Measurements from ENCODE around the gene FAM98C. TPM values are rescaled to one million over a fixed set of nuclear protein-coding genes. Genes with fewer than 3 reads are reported as not detected.
"Not testable (repeated sequence)": the region's sequence is repeated elsewhere in the genome, so short reads cannot be mapped to it uniquely, and the experiment has no call there.

The FAM98C gene
- 10 to 100 TPM; 10.4 to 23.6 (median 14.2) TPM for polyA plus RNA-seq (ENCODE audit: insufficient read length in 4 of 4)

GRCh38 chr19:38402967-38403674 lies at the start of gene FAM98C:
Gene FAM98C, plus strand, starts transcription at chr19:38403093. Its CDS starts 61 bp downstream, at chr19:38403154.
- peak; percentile 91 to 95 (median 92) for DNase-seq (ENCODE audit: low read depth in 4 of 4, low spot score in 3 of 4)

GRCh38 chr19:38355728-38356725 lies 46.9 kb upstream of the FAM98C start:
- DNase-seq (ENCODE audit: low read depth in 4 of 4, low spot score in 3 of 4) = no peak

- DNase-seq (ENCODE audit: low read depth in 4 of 4, low spot score in 3 of 4) = no peak
These were observed 44.8 kb upstream of the FAM98C start for GRCh38 chr19:38358071-38358470.

GRCh38 chr19:38359242-38360021 lies 43.5 kb upstream of the FAM98C start:
- DNase-seq (ENCODE audit: low read depth in 4 of 4, low spot score in 3 of 4) = no peak

- no peak for DNase-seq (ENCODE audit: low read depth in 4 of 4, low spot score in 3 of 4)
These were observed 42.5 kb upstream of the FAM98C start for GRCh38 chr19:38360351-38360750.

GRCh38 chr19:38360839-38361631 lies 41.9 kb upstream of the FAM98C start:
- DNase-seq (ENCODE audit: low read depth in 4 of 4, low spot score in 3 of 4) = no peak

GRCh38 chr19:38361633-38362075 lies 41.2 kb upstream of the FAM98C start:
- DNase-seq (ENCODE audit: low read depth in 4 of 4, low spot score in 3 of 4) = peak in 3 of 4 donors; percentile 58 to 62 (median 60)

- DNase-seq (ENCODE audit: low read depth in 4 of 4, low spot score in 3 of 4) = no peak
These were observed 40.6 kb upstream of the FAM98C start for GRCh38 chr19:38362076-38362945.

- DNase-seq (ENCODE audit: low read depth in 4 of 4, low spot score in 3 of 4) = not testable (repeated sequence)
These were observed 39.8 kb upstream of the FAM98C start for GRCh38 chr19:38362946-38363688.

GRCh38 chr19:38367041-38367440 lies 35.9 kb upstream of the FAM98C start:
- no peak for DNase-seq (ENCODE audit: low read depth in 4 of 4, low spot score in 3 of 4)

GRCh38 chr19:38369584-38369983 lies 33.3 kb upstream of the FAM98C start:
- DNase-seq (ENCODE audit: low read depth in 4 of 4, low spot score in 3 of 4) = no peak

- no peak for DNase-seq (ENCODE audit: low read depth in 4 of 4, low spot score in 3 of 4)
These were observed 32.6 kb upstream of the FAM98C start for GRCh38 chr19:38370299-38370698.

GRCh38 chr19:38371081-38371480 lies 31.8 kb upstream of the FAM98C start:
- no peak for DNase-seq (ENCODE audit: low read depth in 4 of 4, low spot score in 3 of 4)

- DNase-seq (ENCODE audit: low read depth in 4 of 4, low spot score in 3 of 4) = no peak
These were observed 29.0 kb upstream of the FAM98C start for GRCh38 chr19:38373907-38374331.

- DNase-seq (ENCODE audit: low read depth in 4 of 4, low spot score in 3 of 4) = peak; percentile 95 to 98 (median 98)
These were observed 28.4 kb upstream of the FAM98C start, which contains the start of gene PSMD8 for GRCh38 chr19:38374332-38375097. Gene PSMD8, plus strand, starts transcription at chr19:38374571. Its CDS starts 31 bp downstream, at chr19:38374602.

- DNase-seq (ENCODE audit: low read depth in 4 of 4, low spot score in 3 of 4) = no peak
These were observed 27.8 kb upstream of the FAM98C start for GRCh38 chr19:38375098-38375493.

GRCh38 chr19:38375748-38376147 lies 27.1 kb upstream of the FAM98C start:
- DNase-seq (ENCODE audit: low read depth in 4 of 4, low spot score in 3 of 4) = no peak
